RWPE2 (cell line): ENCODE data around the gene RC3H2.

Experiments
- ATAC-seq: fragments of 200-7000 bp; cut with Tn5 transposase; 3 replicates; pipeline ENCODE4 v1.9.1; 2021; ENCODE audit warnings: low read depth
- DNase-seq: peaks from one replicate; pipeline ENCODE4 v3.0.0-alpha.2; 2020; ENCODE audit warnings: low spot score
- H3K27ac ChIP-seq: fragments of 450-650 bp; 2 replicates; pipeline ENCODE4 v1.5.1; 2017; ENCODE audit warnings: mild to moderate bottlenecking; ENCODE audit not compliant: poor library complexity, severe bottlenecking
- H3K27me3 ChIP-seq: fragments of 250-450 bp; sonication (Bioruptor Pico); 2 replicates; pipeline ENCODE4 v1.5.1; 2021; ENCODE audit warnings: mild to moderate bottlenecking, moderate library complexity; ENCODE audit not compliant: insufficient read depth, poor library complexity, severe bottlenecking
- H3K36me3 ChIP-seq: fragments of 250-450 bp; sonication (Bioruptor Pico); 2 replicates; pipeline ENCODE4 v1.5.1; 2020; ENCODE audit warnings: low read depth, mild to moderate bottlenecking, moderate library complexity
- H3K4me1 ChIP-seq: fragments of 250-450 bp; sonication (Bioruptor Pico); 2 replicates; pipeline ENCODE4 v1.5.1; 2021; ENCODE audit warnings: mild to moderate bottlenecking, moderate library complexity; ENCODE audit not compliant: insufficient read depth, poor library complexity, severe bottlenecking
- H3K4me3 ChIP-seq: fragments of 250-450 bp; sonication (Bioruptor Pico); 2 replicates; pipeline ENCODE4 v1.5.1; 2021; ENCODE audit warnings: mild to moderate bottlenecking, moderate library complexity; ENCODE audit not compliant: severe bottlenecking
- H3K9me3 ChIP-seq: fragments of 250-450 bp; sonication (Bioruptor Pico); 2 replicates; pipeline ENCODE4 v1.5.1; 2021; ENCODE audit warnings: mild to moderate bottlenecking, moderate library complexity; ENCODE audit not compliant: severe bottlenecking
- CTCF ChIP-seq: fragments of 450-650 bp; IDR thresholded peaks from one replicate; pipeline ENCODE4 v1.5.1; 2017; ENCODE audit warnings: mild to moderate bottlenecking, moderate library complexity; ENCODE audit not compliant: poor library complexity, severe bottlenecking

Gene RC3H2

GRCh38 chr9:122819326-122819725, 85.8 kb downstream of the RC3H2 start:
- H3K9me3 ChIP-seq, result no peaks in the 10 kb centered on the region
- H3K4me1 ChIP-seq, result no peaks in the 10 kb centered on the region
- H3K4me3 ChIP-seq, result no peak overlapping the region
- TF ChIP-seq CTCF, result no peak
- H3K27ac ChIP-seq, result no peak overlapping the region
- no peaks in the 10 kb centered on the region for H3K27me3 ChIP-seq
- peaks cover 55% of the 10 kb centered on the region for H3K36me3 ChIP-seq
- no peak for ATAC-seq
- DNase-seq, result no peak

- Histone ChIP-seq H3K36me3 (peaks cover 30% of the 10 kb centered on the region), H3K9me3 (no peaks in the 10 kb centered on the region), H3K27me3 (no peaks in the 10 kb centered on the region), H3K4me3 (no peak overlapping the region), H3K4me1 (no peaks in the 10 kb centered on the region), H3K27ac (no peak overlapping the region)
- DNase-seq, result no peak
- no peak for ATAC-seq
- no peak for TF ChIP-seq CTCF
Measured at GRCh38 chr9:122816163-122816867, 88.8 kb downstream of the RC3H2 start.

GRCh38 chr9:122815544-122815943, 89.6 kb downstream of the RC3H2 start:
- ATAC-seq (no peak), DNase-seq (no peak)
- H3K27ac ChIP-seq, result no peak overlapping the region
- no peaks in the 10 kb centered on the region for H3K27me3 ChIP-seq
- H3K36me3 ChIP-seq, result peaks cover 26% of the 10 kb centered on the region
- TF ChIP-seq CTCF, result no peak
- no peaks in the 10 kb centered on the region for H3K4me1 ChIP-seq
- H3K9me3 ChIP-seq, result no peaks in the 10 kb centered on the region
- no peak overlapping the region for H3K4me3 ChIP-seq

GRCh38 chr9:122814545-122814944, 90.6 kb downstream of the RC3H2 start:
- TF ChIP-seq CTCF, result no peak
- H3K9me3 ChIP-seq, result no peaks in the 10 kb centered on the region
- no peaks in the 10 kb centered on the region for H3K27me3 ChIP-seq
- H3K27ac ChIP-seq, result no peak overlapping the region
- ATAC-seq (no peak), DNase-seq (no peak)
- peaks cover 17% of the 10 kb centered on the region for H3K36me3 ChIP-seq
- H3K4me3 ChIP-seq, result no peak overlapping the region
- no peaks in the 10 kb centered on the region for H3K4me1 ChIP-seq

GRCh38 chr9:122812736-122813135, 92.4 kb downstream of the RC3H2 start:
- Histone ChIP-seq H3K4me1 (no peaks in the 10 kb centered on the region), H3K27me3 (no peaks in the 10 kb centered on the region), H3K4me3 (no peak overlapping the region), H3K36me3 (peaks cover 2% of the 10 kb centered on the region), H3K27ac (no peak overlapping the region), H3K9me3 (no peaks in the 10 kb centered on the region)
- TF ChIP-seq CTCF, result no peak
- no peak for DNase-seq
- no peak for ATAC-seq
